ENCODE results near the gene DCDC2B. TPM values are rescaled to one million over a fixed set of nuclear protein-coding genes. Genes with fewer than 3 reads are reported as not detected.

Gene DCDC2B
- total and polyA plus RNA-seq, 9 of the 15 experiments (the other 6 are each of a cell fraction or from before 2014, with no cell fraction given) = not detected

GRCh38 chr1:32201011-32201855 lies 7.7 kb upstream of the DCDC2B start (continued):
- 0 out of 2 replicates have a peak, but pooled peaks have one; percentile 47 for TF ChIP-seq KLF1 (tag; IDR thresholded peaks at IDR 0.05)
- peak in 1 of 2 experiments; percentile 46 for TF ChIP-seq E2F6 (IDR thresholded peaks at IDR 0.05; ENCODE audit: borderline replicate concordance in 1 of 2, extremely low read depth in 1 of 2, insufficient read depth in 1 of 2, insufficient read length in 1 of 2, low read depth in 1 of 2, low read length in 1 of 2, poor library complexity in 1 of 2, severe bottlenecking in 1 of 2)
- no peak for TF ChIP-seq HDAC8 (tag; IDR thresholded peaks at IDR 0.05)
- TF ChIP-seq ARID3B (CRISPR knock-in tag; IDR thresholded peaks at IDR 0.05; ENCODE audit: borderline replicate concordance) = 0 out of 2 replicates have a peak, but pooled peaks have one; percentile 26
- 0 out of 4 replicates have a peak, but pooled peaks have one; percentile 6 to 25 for TF ChIP-seq RAD21 (CRISPR knock-in tag; conservative IDR thresholded peaks at IDR 0.05 in 1 of 2, IDR thresholded peaks at IDR 0.05 in 1 of 2)
- TF ChIP-seq TFAP4 (CRISPR knock-in tag; IDR thresholded peaks at IDR 0.05; ENCODE audit: borderline replicate concordance) = peak; percentile 30; the same call in 1 of the 2 replicates
- TF ChIP-seq RCOR1 (IDR thresholded peaks at IDR 0.05; ENCODE audit: borderline replicate concordance in 1 of 2, low read depth in 2 of 2, low read length in 2 of 2) = 0 out of 4 replicates have a peak, but pooled peaks of 1 of the 2 experiments have one; percentile 16
- TF ChIP-seq KDM4B (IDR thresholded peaks at IDR 0.05; ENCODE audit: borderline replicate concordance in 2 of 2, low read depth in 1 of 2) = peak in 1 of 2 experiments; percentile 24; a peak in 1 of 4 replicates
- TF ChIP-seq ZNF232 (CRISPR knock-in tag; IDR thresholded peaks at IDR 0.05) = no peak

Data from K562 (cell line).